Measurements from ENCODE around the gene TMPRSS9.

- TF ChIP-seq CTCF (optimal IDR thresholded peaks at IDR 0.05 in 1 of 3, IDR thresholded peaks at IDR 0.05 in 1 of 3, conservative IDR thresholded peaks at IDR 0.05 in 1 of 3; ENCODE audit: extremely low read depth in 1 of 3, insufficient read depth in 2 of 3, low read length in 3 of 3) (no peak), EZH2 (IDR thresholded peaks at IDR 0.05; ENCODE audit: low read length) (no peak)
Measured at GRCh38 chr19:2434721-2435265, 74.7 kb downstream of the TMPRSS9 start.
